SK-N-SH treated with all-trans-retinoic acid at 6 μM for 48 hours (cell line): ENCODE data around the gene DYNC2H1.

ENCODE experiments used
- ATAC-seq: fragments of 200-7000 bp; cut with Tn5 transposase; 3 replicates; pipeline ENCODE4 v1.9.1; 2020; ENCODE audit warnings: mild to moderate bottlenecking, moderate library complexity
- ARNTL ChIP-seq: fragments of 450-650 bp; formaldehyde crosslinking; IDR thresholded peaks from 2 replicates; pipeline ENCODE4 v1.5.0; 2020; ENCODE audit warnings: low read depth, mild to moderate bottlenecking, moderate library complexity, borderline replicate concordance
- BACH2 ChIP-seq: fragments of 250-450 bp; sonication (Bioruptor Pico); IDR thresholded peaks from 2 replicates; pipeline ENCODE4 v1.9.0; 2021; ENCODE audit warnings: mild to moderate bottlenecking, borderline replicate concordance
- CREB5 ChIP-seq: fragments of 250-450 bp; sonication (Bioruptor Pico); IDR thresholded peaks from 2 replicates; pipeline ENCODE4 v1.5.1; 2020; ENCODE audit warnings: low read depth, mild to moderate bottlenecking, moderate library complexity
- CSDC2 ChIP-seq: fragments of 250-450 bp; sonication (Bioruptor Pico); IDR thresholded peaks from 2 replicates; pipeline ENCODE4 v1.5.0; 2020; ENCODE audit warnings: mild to moderate bottlenecking, moderate library complexity
- GLIS3 ChIP-seq: fragments of 250-450 bp; sonication (Bioruptor Pico); IDR thresholded peaks from 2 replicates; pipeline ENCODE4 v1.5.0; 2020; ENCODE audit warnings: mild to moderate bottlenecking, moderate library complexity
- ISL1 ChIP-seq: fragments of 250-450 bp; sonication (Bioruptor Pico); IDR thresholded peaks from 2 replicates; pipeline ENCODE4 v2.1.2; 2022; ENCODE audit warnings: mild to moderate bottlenecking, moderate library complexity
- OSR1 ChIP-seq: fragments of 250-450 bp; sonication (Bioruptor Pico); IDR thresholded peaks from 2 replicates; pipeline ENCODE4 v1.8.0; 2022; ENCODE audit warnings: moderate library complexity, mild to moderate bottlenecking, inconsistent platforms
- PPARA ChIP-seq: fragments of 250-450 bp; sonication (Bioruptor Pico); IDR thresholded peaks from 2 replicates; pipeline ENCODE4 v1.5.0; 2020; ENCODE audit warnings: mild to moderate bottlenecking, borderline replicate concordance
- RARB ChIP-seq: fragments of 250-450 bp; sonication (Bioruptor Pico); IDR thresholded peaks from 2 replicates; pipeline ENCODE4 v1.8.0; 2021; ENCODE audit warnings: mild to moderate bottlenecking, moderate library complexity
- SNAI2 ChIP-seq: fragments of 250-450 bp; sonication (Bioruptor Pico); IDR thresholded peaks from 2 replicates; pipeline ENCODE4 v1.5.0; 2020; ENCODE audit warnings: mild to moderate bottlenecking, moderate library complexity
- TOX ChIP-seq: fragments of 250-450 bp; sonication (Bioruptor Pico); IDR thresholded peaks from 2 replicates; pipeline ENCODE4 v1.8.0; 2021; ENCODE audit warnings: mild to moderate bottlenecking, moderate library complexity, borderline replicate concordance
- TSHZ2 ChIP-seq: fragments of 250-450 bp; sonication (Bioruptor Pico); IDR thresholded peaks from 2 replicates; pipeline ENCODE4 v1.5.0; 2020; ENCODE audit warnings: mild to moderate bottlenecking, moderate library complexity
- ZFP3 ChIP-seq: fragments of 250-450 bp; sonication (Bioruptor Pico); IDR thresholded peaks from 2 replicates; pipeline ENCODE4 v1.5.0; 2020; ENCODE audit warnings: mild to moderate bottlenecking, moderate library complexity
- ZNF565 ChIP-seq: fragments of 450-650 bp; formaldehyde crosslinking; conservative IDR thresholded peaks from 2 replicates; pipeline ENCODE4 v1.5.0; 2020; ENCODE audit warnings: low read depth, mild to moderate bottlenecking, moderate library complexity
- ZNF70 ChIP-seq: fragments of 450-650 bp; formaldehyde crosslinking; IDR thresholded peaks from 2 replicates; pipeline ENCODE4 v1.5.0; 2020; ENCODE audit warnings: mild to moderate bottlenecking, moderate library complexity
- ZNF8 ChIP-seq: fragments of 450-650 bp; formaldehyde crosslinking; IDR thresholded peaks from 2 replicates; pipeline ENCODE4 v1.5.0; 2020; ENCODE audit warnings: mild to moderate bottlenecking, moderate library complexity
- TF ChIP-seq, protein P1 (sequence below): fragments of 250-450 bp; sonication (Bioruptor Pico); IDR thresholded peaks from 2 replicates; pipeline ENCODE4 v1.8.0; 2020; ENCODE audit warnings: mild to moderate bottlenecking, moderate library complexity, borderline replicate concordance
- TF ChIP-seq, protein P2 (sequence below): fragments of 250-450 bp; sonication (Bioruptor Pico); IDR thresholded peaks from 2 replicates; pipeline ENCODE4 v1.8.0; 2021; ENCODE audit warnings: low read depth, mild to moderate bottlenecking, moderate library complexity, borderline replicate concordance
- TF ChIP-seq, protein P3 (sequence below): fragments of 250-450 bp; sonication (Bioruptor Pico); IDR thresholded peaks from 2 replicates; pipeline ENCODE4 v1.5.1; 2021; ENCODE audit warnings: mild to moderate bottlenecking, moderate library complexity

The DYNC2H1 gene

GRCh38 chr11:103108933-103109817 is at the start of gene DYNC2H1:
Gene DYNC2H1, plus strand, starts transcription at chr11:103109426. Its CDS starts 149 bp downstream, at chr11:103109575.
- TF ChIP-seq SNAI2 (CRISPR knock-in tag) (no peak), ZFP3 (0 out of 2 replicates have a peak, but pooled peaks have one; percentile 24)
- ATAC-seq, result peak; percentile 94

- ATAC-seq, result no peak
- TF ChIP-seq OSR1 (CRISPR knock-in tag) (no peak), ZNF565 (CRISPR knock-in tag) (no peak), CREB5 (CRISPR knock-in tag) (no peak), TSHZ2 (CRISPR knock-in tag) (no peak), ZNF8 (CRISPR knock-in tag) (no peak), BACH2 (CRISPR knock-in tag) (no peak), RARB (CRISPR knock-in tag) (no peak), PPARA (no peak), ARNTL (CRISPR knock-in tag) (no peak)
- TF ChIP-seq, protein P1, sequence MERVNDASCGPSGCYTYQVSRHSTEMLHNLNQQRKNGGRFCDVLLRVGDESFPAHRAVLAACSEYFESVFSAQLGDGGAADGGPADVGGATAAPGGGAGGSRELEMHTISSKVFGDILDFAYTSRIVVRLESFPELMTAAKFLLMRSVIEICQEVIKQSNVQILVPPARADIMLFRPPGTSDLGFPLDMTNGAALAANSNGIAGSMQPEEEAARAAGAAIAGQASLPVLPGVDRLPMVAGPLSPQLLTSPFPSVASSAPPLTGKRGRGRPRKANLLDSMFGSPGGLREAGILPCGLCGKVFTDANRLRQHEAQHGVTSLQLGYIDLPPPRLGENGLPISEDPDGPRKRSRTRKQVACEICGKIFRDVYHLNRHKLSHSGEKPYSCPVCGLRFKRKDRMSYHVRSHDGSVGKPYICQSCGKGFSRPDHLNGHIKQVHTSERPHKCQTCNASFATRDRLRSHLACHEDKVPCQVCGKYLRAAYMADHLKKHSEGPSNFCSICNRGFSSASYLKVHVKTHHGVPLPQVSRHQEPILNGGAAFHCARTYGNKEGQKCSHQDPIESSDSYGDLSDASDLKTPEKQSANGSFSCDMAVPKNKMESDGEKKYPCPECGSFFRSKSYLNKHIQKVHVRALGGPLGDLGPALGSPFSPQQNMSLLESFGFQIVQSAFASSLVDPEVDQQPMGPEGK (CRISPR knock-in tag), result no peak
- TF ChIP-seq, protein P2, sequence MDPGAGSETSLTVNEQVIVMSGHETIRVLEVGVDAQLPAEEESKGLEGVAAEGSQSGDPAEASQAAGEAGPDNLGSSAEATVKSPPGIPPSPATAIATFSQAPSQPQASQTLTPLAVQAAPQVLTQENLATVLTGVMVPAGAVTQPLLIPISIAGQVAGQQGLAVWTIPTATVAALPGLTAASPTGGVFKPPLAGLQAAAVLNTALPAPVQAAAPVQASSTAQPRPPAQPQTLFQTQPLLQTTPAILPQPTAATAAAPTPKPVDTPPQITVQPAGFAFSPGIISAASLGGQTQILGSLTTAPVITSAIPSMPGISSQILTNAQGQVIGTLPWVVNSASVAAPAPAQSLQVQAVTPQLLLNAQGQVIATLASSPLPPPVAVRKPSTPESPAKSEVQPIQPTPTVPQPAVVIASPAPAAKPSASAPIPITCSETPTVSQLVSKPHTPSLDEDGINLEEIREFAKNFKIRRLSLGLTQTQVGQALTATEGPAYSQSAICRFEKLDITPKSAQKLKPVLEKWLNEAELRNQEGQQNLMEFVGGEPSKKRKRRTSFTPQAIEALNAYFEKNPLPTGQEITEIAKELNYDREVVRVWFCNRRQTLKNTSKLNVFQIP, result no peak
- TF ChIP-seq, all 23 proteins: peak for 0
These were observed 47.6 kb upstream of the DYNC2H1 start for GRCh38 chr11:103061656-103062055.

- no peak for TF ChIP-seq RARB (CRISPR knock-in tag)
- TF ChIP-seq CSDC2, result no peak
- no peak for TF ChIP-seq GLIS3 (CRISPR knock-in tag)
- no peak for TF ChIP-seq ZNF565 (CRISPR knock-in tag)
- no peak for TF ChIP-seq ARNTL (CRISPR knock-in tag)
- TF ChIP-seq, protein P3, sequence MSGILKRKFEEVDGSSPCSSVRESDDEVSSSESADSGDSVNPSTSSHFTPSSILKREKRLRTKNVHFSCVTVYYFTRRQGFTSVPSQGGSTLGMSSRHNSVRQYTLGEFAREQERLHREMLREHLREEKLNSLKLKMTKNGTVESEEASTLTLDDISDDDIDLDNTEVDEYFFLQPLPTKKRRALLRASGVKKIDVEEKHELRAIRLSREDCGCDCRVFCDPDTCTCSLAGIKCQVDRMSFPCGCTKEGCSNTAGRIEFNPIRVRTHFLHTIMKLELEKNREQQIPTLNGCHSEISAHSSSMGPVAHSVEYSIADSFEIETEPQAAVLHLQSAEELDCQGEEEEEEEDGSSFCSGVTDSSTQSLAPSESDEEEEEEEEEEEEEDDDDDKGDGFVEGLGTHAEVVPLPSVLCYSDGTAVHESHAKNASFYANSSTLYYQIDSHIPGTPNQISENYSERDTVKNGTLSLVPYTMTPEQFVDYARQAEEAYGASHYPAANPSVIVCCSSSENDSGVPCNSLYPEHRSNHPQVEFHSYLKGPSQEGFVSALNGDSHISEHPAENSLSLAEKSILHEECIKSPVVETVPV (CRISPR knock-in tag), result no peak
- TF ChIP-seq, protein P1 (CRISPR knock-in tag), result no peak
- no peak for TF ChIP-seq OSR1 (CRISPR knock-in tag)
- no peak for TF ChIP-seq ZNF70
- no peak for TF ChIP-seq SNAI2 (CRISPR knock-in tag)
- no peak for TF ChIP-seq TSHZ2 (CRISPR knock-in tag)
- TF ChIP-seq ISL1, result no peak
- no peak for TF ChIP-seq TOX (CRISPR knock-in tag)
These were observed 42.1 kb upstream of the DYNC2H1 start for GRCh38 chr11:103067118-103067517.

More at GRCh38 chr11:103067118-103067517, 42.1 kb upstream of the DYNC2H1 start:
- ATAC-seq, result no peak
